Keratinocyte (primary cell): ENCODE data around the gene ZNF862. TPM values are rescaled to one million over a fixed set of nuclear protein-coding genes. Genes with fewer than 3 reads are reported as not detected.

Experiments
- DNase-seq: peaks from one replicate; pipeline ENCODE4 v3.0.0-alpha.2; 2011; ENCODE audit warnings: low read depth, missing footprints, low spot score
- FAIRE-seq: peaks from 2 replicates; lab custom pipeline; 2011; peaks lifted over from hg19 to GRCh38; lab: Jason Lieb, UNC
- H2AFZ ChIP-seq: 2 replicates; pipeline ENCODE4 v1.6.0; 2012; ENCODE audit warnings: low read length, control low read depth, inconsistent platforms; ENCODE audit not compliant: control insufficient read depth
- H3K27ac ChIP-seq: 2 replicates; pipeline ENCODE4 v1.5.1; 2011; ENCODE audit warnings: low read length; ENCODE audit not compliant: control insufficient read depth, insufficient read depth
- H3K27me3 ChIP-seq: 3 replicates; pipeline ENCODE4 v1.6.0; 2011; ENCODE audit warnings: low read length; ENCODE audit not compliant: control insufficient read depth, insufficient read depth; ENCODE audit errors: extremely low read depth
- H3K36me3 ChIP-seq, 2 experiments: 2 replicates in 1 of 2; 3 replicates in 1 of 2; pipeline ENCODE4 v1.5.1; 2011; ENCODE audit warnings: low read length in 2 of 2, mild to moderate bottlenecking in 1 of 2; ENCODE audit not compliant: control insufficient read depth in 2 of 2, insufficient read depth in 2 of 2; ENCODE audit errors: extremely low read depth in 1 of 2
- H3K4me1 ChIP-seq: 3 replicates; pipeline ENCODE4 v1.5.1; 2011; ENCODE audit warnings: low read length; ENCODE audit not compliant: control insufficient read depth, insufficient read depth; ENCODE audit errors: extremely low read depth
- H3K4me2 ChIP-seq: 3 replicates; pipeline ENCODE4 v1.6.0; 2011; ENCODE audit warnings: low read depth, low read length; ENCODE audit not compliant: control insufficient read depth, insufficient read depth; ENCODE audit errors: extremely low read depth
- H3K4me3 ChIP-seq, 3 experiments: fragments of 200-600 bp in 1 of 3; sonication (generic) in 1 of 3; 2 replicates in 2 of 3; 3 replicates in 1 of 3; pipeline ENCODE4 v1.5.1; 2011 to 2016; ENCODE audit warnings: low read length in 3 of 3, mild to moderate bottlenecking in 3 of 3, control low read depth in 2 of 3, inconsistent platforms in 1 of 3, low read depth in 1 of 3, mixed read lengths in 1 of 3, mixed run types in 1 of 3, moderate library complexity in 1 of 3; ENCODE audit not compliant: control insufficient read depth in 2 of 3, insufficient read depth in 2 of 3; ENCODE audit errors: extremely low read depth in 1 of 3
- H3K79me2 ChIP-seq: 2 replicates; pipeline ENCODE4 v1.6.0; 2012; ENCODE audit warnings: low read length; ENCODE audit not compliant: control insufficient read depth, insufficient read depth
- H3K9ac ChIP-seq: 3 replicates; pipeline ENCODE4 v1.6.0; 2011; ENCODE audit warnings: low read length; ENCODE audit not compliant: control insufficient read depth, insufficient read depth; ENCODE audit errors: extremely low read depth
- H3K9me1 ChIP-seq: 3 replicates; pipeline ENCODE4 v1.6.0; 2011; ENCODE audit warnings: low read length; ENCODE audit not compliant: control insufficient read depth, insufficient read depth; ENCODE audit errors: extremely low read depth
- H3K9me3 ChIP-seq: 2 replicates; pipeline ENCODE4 v1.5.1; 2012; ENCODE audit warnings: low read depth, low read length; ENCODE audit not compliant: control insufficient read depth
- H4K20me1 ChIP-seq: 3 replicates; pipeline ENCODE4 v1.6.0; 2011; ENCODE audit warnings: low read length; ENCODE audit not compliant: control insufficient read depth, insufficient read depth; ENCODE audit errors: extremely low read depth
- CTCF ChIP-seq, 3 experiments: IDR thresholded peaks in 1 of 3; conservative IDR thresholded peaks in 1 of 3; optimal IDR thresholded peaks in 1 of 3; 2 replicates in 2 of 3; 3 replicates in 1 of 3; pipeline versions ENCODE3 to v1.5.1; 2011; ENCODE audit warnings: low read length in 3 of 3, mild to moderate bottlenecking in 3 of 3, moderate library complexity in 2 of 3, control low read depth in 1 of 3, inconsistent platforms in 1 of 3; ENCODE audit not compliant: insufficient read depth in 2 of 3; ENCODE audit errors: extremely low read depth in 1 of 3
- EZH2 ChIP-seq: IDR thresholded peaks from one replicate; pipeline ENCODE4 v1.6.1; 2012; ENCODE audit warnings: inconsistent platforms, mild to moderate bottlenecking, low read length, moderate library complexity
- dilution Hi-C: fragments of 300-500 bp; cut with MboI; formaldehyde crosslinking; loops from one replicate; pipeline ENCODE4 v1.7.0; 2020; ENCODE audit warnings: low sequenced_read_pairs; ENCODE audit not compliant: extremely low pct_ligation_motif_present
- polyA plus RNA-seq, 5 experiments: library from polyadenylated mRNA; depleted of rRNA in 3 of 5; stranded (reverse) in 3 of 5; stranded (forward) in 1 of 5; unstranded in 1 of 5; fragments of >200 nt; gene quantifications; 1 replicate in 1 of 5; 2 replicates in 3 of 5; 3 replicates in 1 of 5; pipeline versions ENCODE4 v1.2.1 to v1.2.3, GENCODE V29; 2011 to 2012; ENCODE audit warnings: missing spikeins in 2 of 5, low read depth in 1 of 5, low replicate concordance in 1 of 5

Gene ZNF862
- polyA plus RNA-seq, 1 donor (not counting 4 experiments of a cell fraction or from before 2014, with no cell fraction given), result 10.1 TPM

DNA sequence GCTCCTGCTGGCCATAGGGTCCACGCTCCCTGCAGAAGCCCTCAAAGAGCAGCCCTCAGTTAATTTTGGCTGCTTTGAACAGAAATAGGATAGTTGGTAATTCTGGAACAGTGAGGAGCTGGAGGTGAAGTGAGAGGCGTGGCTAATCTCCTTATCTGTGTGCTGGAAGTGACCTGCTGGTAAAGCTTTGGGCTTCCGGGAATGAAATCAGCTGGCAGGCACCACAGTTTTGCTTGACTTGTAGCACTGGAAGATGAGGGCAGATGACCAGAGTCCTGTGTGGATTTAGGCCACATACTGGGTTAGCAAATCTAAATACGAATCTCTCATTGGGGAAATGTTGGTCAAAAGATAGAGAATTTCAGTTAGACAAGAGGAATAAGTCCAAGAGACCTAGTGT lies 45.8 kb downstream of the ZNF862 start:
- no peaks in the 10 kb centered on the region for H3K27me3 ChIP-seq
- H3K9ac ChIP-seq, result no peak overlapping the region
- H3K27ac ChIP-seq, result no peak overlapping the region
- H3K4me3 ChIP-seq, result no peak overlapping the region
- no peak for DNase-seq
- H4K20me1 ChIP-seq, result no peaks in the 10 kb centered on the region
- no peak for FAIRE-seq
- H3K9me3 ChIP-seq, result no peaks in the 10 kb centered on the region
- H3K9me1 ChIP-seq, result no peaks in the 10 kb centered on the region
- no peaks in the 10 kb centered on the region for H3K79me2 ChIP-seq
- no peaks in the 10 kb centered on the region for H3K4me1 ChIP-seq
- no peak overlapping the region for H2AFZ ChIP-seq
- TF ChIP-seq EZH2 (no peak), CTCF (optimal IDR thresholded peaks at IDR 0.05 in 1 of 3, IDR thresholded peaks at IDR 0.05 in 1 of 3, conservative IDR thresholded peaks at IDR 0.05 in 1 of 3; ENCODE audit: extremely low read depth in 1 of 3, insufficient read depth in 2 of 3, low read length in 3 of 3) (no peak)
- no peaks in the 10 kb centered on the region for H3K36me3 ChIP-seq
- no peak overlapping the region for H3K4me2 ChIP-seq
- dilution Hi-C loops, result no loop called here

DNA sequence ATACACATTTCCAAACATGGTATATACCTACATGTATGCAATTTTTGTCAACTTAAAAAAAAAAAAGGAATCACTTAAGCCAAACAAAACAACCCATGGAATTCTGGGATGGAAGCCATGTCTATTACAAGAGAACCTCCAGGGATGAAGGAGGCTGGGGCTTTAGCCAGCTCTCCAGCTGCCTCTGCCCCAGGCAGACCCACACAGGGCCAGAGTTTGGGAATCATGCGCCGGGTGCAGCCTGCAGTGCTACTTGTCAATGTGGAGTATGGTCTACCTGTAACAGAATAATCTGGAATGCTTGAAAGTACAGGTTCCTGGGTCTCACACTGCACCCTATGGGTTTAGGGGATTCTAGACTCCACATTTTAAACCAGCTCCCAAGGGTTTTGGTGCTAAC lies 46.4 kb downstream of the ZNF862 start:
- H3K36me3 ChIP-seq, result no peaks in the 10 kb centered on the region
- TF ChIP-seq EZH2 (no peak), CTCF (optimal IDR thresholded peaks at IDR 0.05 in 1 of 3, IDR thresholded peaks at IDR 0.05 in 1 of 3, conservative IDR thresholded peaks at IDR 0.05 in 1 of 3; ENCODE audit: extremely low read depth in 1 of 3, insufficient read depth in 2 of 3, low read length in 3 of 3) (no peak)
- H3K9me3 ChIP-seq, result no peaks in the 10 kb centered on the region
- H4K20me1 ChIP-seq, result no peaks in the 10 kb centered on the region
- H2AFZ ChIP-seq, result no peak overlapping the region
- no peak overlapping the region for H3K4me3 ChIP-seq
- DNase-seq (no peak), FAIRE-seq (no peak)
- H3K79me2 ChIP-seq, result no peaks in the 10 kb centered on the region
- dilution Hi-C loops, result no loop called here
- no peak overlapping the region for H3K4me2 ChIP-seq
- no peaks in the 10 kb centered on the region for H3K9me1 ChIP-seq
- H3K9ac ChIP-seq, result no peak overlapping the region
- no peaks in the 10 kb centered on the region for H3K4me1 ChIP-seq
- H3K27ac ChIP-seq, result no peak overlapping the region
- H3K27me3 ChIP-seq, result no peaks in the 10 kb centered on the region
